ENCODE measurements around the gene ITIH2. TPM values are rescaled to one million over a fixed set of nuclear protein-coding genes. Genes with fewer than 3 reads are reported as not detected.

Gene ITIH2, protein sequence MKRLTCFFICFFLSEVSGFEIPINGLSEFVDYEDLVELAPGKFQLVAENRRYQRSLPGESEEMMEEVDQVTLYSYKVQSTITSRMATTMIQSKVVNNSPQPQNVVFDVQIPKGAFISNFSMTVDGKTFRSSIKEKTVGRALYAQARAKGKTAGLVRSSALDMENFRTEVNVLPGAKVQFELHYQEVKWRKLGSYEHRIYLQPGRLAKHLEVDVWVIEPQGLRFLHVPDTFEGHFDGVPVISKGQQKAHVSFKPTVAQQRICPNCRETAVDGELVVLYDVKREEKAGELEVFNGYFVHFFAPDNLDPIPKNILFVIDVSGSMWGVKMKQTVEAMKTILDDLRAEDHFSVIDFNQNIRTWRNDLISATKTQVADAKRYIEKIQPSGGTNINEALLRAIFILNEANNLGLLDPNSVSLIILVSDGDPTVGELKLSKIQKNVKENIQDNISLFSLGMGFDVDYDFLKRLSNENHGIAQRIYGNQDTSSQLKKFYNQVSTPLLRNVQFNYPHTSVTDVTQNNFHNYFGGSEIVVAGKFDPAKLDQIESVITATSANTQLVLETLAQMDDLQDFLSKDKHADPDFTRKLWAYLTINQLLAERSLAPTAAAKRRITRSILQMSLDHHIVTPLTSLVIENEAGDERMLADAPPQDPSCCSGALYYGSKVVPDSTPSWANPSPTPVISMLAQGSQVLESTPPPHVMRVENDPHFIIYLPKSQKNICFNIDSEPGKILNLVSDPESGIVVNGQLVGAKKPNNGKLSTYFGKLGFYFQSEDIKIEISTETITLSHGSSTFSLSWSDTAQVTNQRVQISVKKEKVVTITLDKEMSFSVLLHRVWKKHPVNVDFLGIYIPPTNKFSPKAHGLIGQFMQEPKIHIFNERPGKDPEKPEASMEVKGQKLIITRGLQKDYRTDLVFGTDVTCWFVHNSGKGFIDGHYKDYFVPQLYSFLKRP
- total RNA-seq, result 0.58 TPM

DNA sequence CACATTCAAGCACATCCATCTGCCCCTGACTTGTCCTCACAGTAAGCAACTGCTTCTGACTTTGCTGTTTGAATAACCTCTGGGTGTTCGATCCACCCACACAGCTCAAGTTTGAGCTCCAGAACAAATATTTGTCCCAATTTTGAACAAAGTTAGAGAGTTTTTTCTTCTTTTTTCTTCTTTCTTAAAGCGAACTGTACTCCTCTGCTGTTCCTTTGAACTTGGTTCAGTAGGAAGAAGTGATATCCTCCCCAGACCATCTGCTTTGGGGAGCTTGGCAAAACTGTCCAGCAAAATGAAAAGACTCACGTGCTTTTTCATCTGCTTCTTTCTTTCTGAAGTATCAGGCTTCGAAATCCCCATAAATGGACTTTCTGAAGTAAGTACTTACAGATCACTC, at the start of gene ITIH2:
ITIH2 (plus strand) TSS at position 177 of the 400 bp plus-strand sequence; CDS start at position 296, 119 bp downstream.

DNA sequence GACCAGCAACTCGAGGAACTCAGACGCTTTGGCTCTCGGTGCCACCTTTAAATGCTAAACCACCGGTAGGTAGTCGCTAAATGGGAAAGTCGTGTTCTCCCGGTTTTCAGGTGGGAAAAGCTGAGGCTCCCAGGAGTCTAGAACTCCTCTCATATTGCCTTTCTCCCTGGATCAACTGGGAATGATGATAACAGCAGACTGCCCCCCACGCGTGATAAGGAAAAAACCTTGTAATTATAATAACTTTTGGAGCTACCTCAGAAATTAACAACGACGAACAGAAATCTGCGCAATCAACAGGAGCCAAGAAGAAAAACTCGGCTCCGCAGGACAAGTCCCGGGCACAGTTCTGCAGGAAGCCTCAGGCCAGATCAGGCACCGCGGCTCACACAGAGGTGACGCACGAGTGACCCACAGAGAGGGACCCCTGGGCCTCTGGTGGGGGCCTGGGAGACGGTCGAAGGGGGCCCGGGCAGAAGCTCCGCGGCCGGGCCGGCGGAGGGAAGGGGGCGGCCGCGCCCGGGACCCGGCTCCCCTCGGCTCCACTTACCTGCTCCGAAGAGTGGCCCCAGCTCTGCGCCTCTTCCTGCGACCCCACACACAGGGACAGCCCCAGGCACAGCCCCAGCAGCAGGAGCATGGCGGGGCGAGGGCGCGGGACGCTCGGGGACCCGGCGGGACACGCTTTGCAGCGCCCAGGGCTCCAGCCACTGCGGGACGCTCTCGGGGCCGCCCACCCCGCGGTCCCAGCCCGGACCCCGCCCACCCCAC, 36.7 kb upstream of the ITIH2 start, which contains the start of gene ITIH5:
ITIH5 (minus strand) TSS at position 714 of the 771 bp plus-strand sequence; CDS start at position 640, 74 bp downstream.

DNA sequence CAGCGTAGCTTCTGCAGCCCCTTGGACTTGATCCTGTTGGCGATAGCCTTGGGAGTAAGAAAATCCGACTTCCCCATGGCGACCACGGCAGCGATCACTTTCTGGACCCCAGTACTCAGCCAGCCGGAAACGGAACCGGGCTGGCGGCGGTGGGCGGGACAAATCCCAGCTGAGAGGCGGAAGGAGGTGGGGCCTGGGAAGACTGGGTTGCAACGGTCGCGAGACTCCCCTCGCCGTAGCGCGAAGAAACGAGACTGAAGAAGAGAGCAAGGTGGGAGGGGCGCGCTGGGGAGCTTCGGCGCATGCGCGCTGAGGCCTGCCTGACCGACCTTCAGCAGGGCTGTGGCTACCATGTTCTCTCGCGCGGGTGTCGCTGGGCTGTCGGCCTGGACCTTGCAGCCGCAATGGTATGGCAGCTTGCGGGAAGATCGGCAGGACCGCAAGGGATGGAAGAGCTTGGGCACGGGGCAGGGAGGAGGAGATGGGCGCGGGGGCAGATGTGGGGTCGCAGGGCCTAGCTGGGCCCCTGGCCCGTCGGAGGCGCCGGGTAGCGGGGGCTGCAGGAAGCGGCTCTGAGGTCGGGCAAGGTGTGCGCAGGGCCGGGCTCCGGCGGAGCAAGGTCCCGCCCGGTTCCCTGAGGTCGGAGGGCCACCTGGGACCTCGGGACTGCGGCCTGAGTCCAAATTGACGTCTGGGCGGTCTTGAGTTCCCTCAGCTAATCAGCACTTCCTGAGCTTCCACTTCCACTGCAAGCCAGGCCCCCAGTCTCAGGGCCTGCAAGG, 84.9 kb downstream of the ITIH2 start, which contains the start of the genes ATP5F1C and KIN:
ATP5F1C (plus strand) TSS at position 321 of the 782 bp plus-strand sequence; CDS start at position 352, 31 bp downstream.
KIN (minus strand) TSS at position 137 of the 782 bp plus-strand sequence; CDS start at position 77, 60 bp downstream.

Other genes with a start within 250 kb of the ITIH2 start
- gene ITIH5, start 36.4 kb upstream of the ITIH2 start, total RNA-seq, result 23.5 TPM
- gene KIN, start 84.7 kb downstream of the ITIH2 start, total RNA-seq, result 8.4 TPM
- 235 TPM for gene ATP5F1C, start 84.9 kb downstream of the ITIH2 start, total RNA-seq
- 3.9 TPM for gene TAF3, start 115.2 kb downstream of the ITIH2 start, total RNA-seq

All from metanephros (tissue), 1 donor.